PC-3 (cell line): ENCODE measurements around the gene ODAPH.

Experiments
- CTCF ChIP-seq: fragments of 300-600 bp; sonication (generic); conservative IDR thresholded peaks from 2 replicates; pipeline ENCODE4 v1.5.1; 2017; ENCODE audit warnings: antibody characterized with exemption, low read depth, mild to moderate bottlenecking, low read length
- EZH2phosphoT487 ChIP-seq: fragments of 300-600 bp; sonication (generic); IDR thresholded peaks from 2 replicates; pipeline ENCODE4 v1.6.1; 2018; ENCODE audit warnings: mild to moderate bottlenecking, antibody characterized with exemption, low read length, borderline replicate concordance

DNA sequence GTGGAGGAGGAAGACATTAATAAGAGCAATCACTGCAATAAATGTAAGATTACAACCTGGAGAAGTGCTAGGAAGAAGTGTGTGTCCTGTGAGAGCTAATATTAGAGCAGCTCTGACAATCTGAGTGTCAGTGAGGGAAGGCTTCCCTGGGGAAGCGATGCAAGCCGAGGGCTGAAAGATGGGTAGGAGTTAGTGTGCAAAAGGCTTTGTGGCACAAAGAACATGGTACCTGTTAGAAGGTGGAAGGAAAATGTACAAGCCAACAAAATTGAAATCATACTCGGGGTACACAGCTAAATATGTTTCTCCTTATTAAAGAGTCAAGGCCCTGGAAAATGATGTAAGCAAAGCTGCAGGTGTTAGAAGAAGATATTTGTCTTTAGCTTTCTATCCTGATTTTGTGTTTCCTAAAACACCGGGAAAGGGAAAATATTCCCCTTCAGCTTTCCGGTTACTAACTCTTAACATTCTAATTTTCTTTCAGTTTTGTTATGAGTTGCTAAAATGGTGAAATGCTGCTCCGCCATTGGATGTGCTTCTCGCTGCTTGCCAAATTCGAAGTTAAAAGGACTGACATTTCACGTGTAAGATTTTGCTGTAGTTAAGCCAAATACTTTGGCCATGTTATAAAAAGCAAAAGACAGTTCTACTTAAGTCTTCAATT lies 40.8 kb upstream of the ODAPH start:
- TF ChIP-seq EZH2phosphoT487, result no peak
- TF ChIP-seq CTCF, result no peak
